ENCODE results near the gene ADAMTSL5. TPM values are rescaled to one million over a fixed set of nuclear protein-coding genes. Genes with fewer than 3 reads are reported as not detected.

Gene ADAMTSL5
- total and polyA plus RNA-seq, 2 of the 13 experiments (the other 11 are each of a cell fraction or from before 2014, with no cell fraction given), result 0.60 to 2.7 TPM

- TF ChIP-seq CBX1 (IDR thresholded peaks at IDR 0.05; ENCODE audit: low read depth), result no peak
Measured at GRCh38 chr19:1455336-1456120, 57.3 kb downstream of the ADAMTSL5 start (continued).

Other genes with a start within 250 kb of the ADAMTSL5 start
- gene CIRBP, start 243.7 kb downstream of the ADAMTSL5 start, total RNA-seq (2016; rRNA removed; fragmentation: Illumina TruSeq; extraction: Trizol), result 133 and 135 TPM in 2 replicates
- 140 and 177 TPM in 2 replicates for gene CIRBP, start 243.7 kb downstream of the ADAMTSL5 start, polyA plus RNA-seq (2011; rRNA removed)
- gene FAM174C, start 237.5 kb downstream of the ADAMTSL5 start, total RNA-seq (2016; rRNA removed; fragmentation: Illumina TruSeq; extraction: Trizol), result 21.9 and 31.3 TPM in 2 replicates
- 19.5 and 21.2 TPM in 2 replicates for gene FAM174C, start 237.5 kb downstream of the ADAMTSL5 start, polyA plus RNA-seq (2011; rRNA removed)
- 4.3 and 9.9 TPM in 2 replicates for gene EFNA2, start 227.1 kb downstream of the ADAMTSL5 start, total RNA-seq (2016; rRNA removed; fragmentation: Illumina TruSeq; extraction: Trizol)
- gene EFNA2, start 227.1 kb downstream of the ADAMTSL5 start, polyA plus RNA-seq (2011; rRNA removed), result 6.0 and 11.1 TPM in 2 replicates
- 41.9 and 66.9 TPM in 2 replicates for gene NDUFS7, start 129.1 kb downstream of the ADAMTSL5 start, total RNA-seq (2016; rRNA removed; fragmentation: Illumina TruSeq; extraction: Trizol)
- 34.3 and 39.2 TPM in 2 replicates for gene NDUFS7, start 129.1 kb downstream of the ADAMTSL5 start, polyA plus RNA-seq (2011; rRNA removed)
- gene GAMT, start 111.5 kb downstream of the ADAMTSL5 start, total RNA-seq (2016; rRNA removed; fragmentation: Illumina TruSeq; extraction: Trizol), result 113 and 124 TPM in 2 replicates
- 115 and 120 TPM in 2 replicates for gene GAMT, start 111.5 kb downstream of the ADAMTSL5 start, polyA plus RNA-seq (2011; rRNA removed)
- 50.5 and 79.2 TPM in 2 replicates for gene DAZAP1, start 105.4 kb downstream of the ADAMTSL5 start, total RNA-seq (2016; rRNA removed; fragmentation: Illumina TruSeq; extraction: Trizol)
- gene DAZAP1, start 105.4 kb downstream of the ADAMTSL5 start, polyA plus RNA-seq (2011; rRNA removed), result 58.7 and 63.3 TPM in 2 replicates
- gene RPS15, start 74.6 kb downstream of the ADAMTSL5 start, total RNA-seq (2016; rRNA removed; fragmentation: Illumina TruSeq; extraction: Trizol), result 695 and 780 TPM in 2 replicates
- 1,411 and 1,504 TPM in 2 replicates for gene RPS15, start 74.6 kb downstream of the ADAMTSL5 start, polyA plus RNA-seq (2011; rRNA removed)
- gene APC2, start 62.9 kb downstream of the ADAMTSL5 start, total RNA-seq (2016; rRNA removed; fragmentation: Illumina TruSeq; extraction: Trizol), result 0.22 TPM in 1 of 2 replicates, not detected in the other
- gene APC2, start 62.9 kb downstream of the ADAMTSL5 start, polyA plus RNA-seq (2011; rRNA removed), result 0.08 and 0.16 TPM in 2 replicates
- 32.3 and 32.4 TPM in 2 replicates for gene C19orf25, start 33.8 kb downstream of the ADAMTSL5 start, total RNA-seq (2016; rRNA removed; fragmentation: Illumina TruSeq; extraction: Trizol)
- gene C19orf25, start 33.8 kb downstream of the ADAMTSL5 start, polyA plus RNA-seq (2011; rRNA removed), result 14.2 and 19.5 TPM in 2 replicates
- 0.52 and 2.0 TPM in 2 replicates for gene PCSK4, start 22.7 kb downstream of the ADAMTSL5 start, total RNA-seq (2016; rRNA removed; fragmentation: Illumina TruSeq; extraction: Trizol)
- 2.7 and 3.1 TPM in 2 replicates for gene PCSK4, start 22.7 kb downstream of the ADAMTSL5 start, polyA plus RNA-seq (2011; rRNA removed)
- gene REEP6, start 21.8 kb downstream of the ADAMTSL5 start, total RNA-seq (2016; rRNA removed; fragmentation: Illumina TruSeq; extraction: Trizol), result 15.6 and 28.8 TPM in 2 replicates
- gene REEP6, start 21.8 kb downstream of the ADAMTSL5 start, polyA plus RNA-seq (2011; rRNA removed), result 10.0 and 17.3 TPM in 2 replicates
- gene PLK5, start 11.1 kb upstream of the ADAMTSL5 start, total RNA-seq (2016; rRNA removed; fragmentation: Illumina TruSeq; extraction: Trizol), result not detected in 2 replicates
- gene PLK5, start 11.1 kb upstream of the ADAMTSL5 start, polyA plus RNA-seq (2011; rRNA removed), result not detected in 2 replicates
- gene MEX3D, start 55.3 kb upstream of the ADAMTSL5 start, total RNA-seq (2016; rRNA removed; fragmentation: Illumina TruSeq; extraction: Trizol), result 10.2 and 17.1 TPM in 2 replicates
- 3.6 and 5.8 TPM in 2 replicates for gene MEX3D, start 55.3 kb upstream of the ADAMTSL5 start, polyA plus RNA-seq (2011; rRNA removed)
- gene MBD3, start 79.8 kb upstream of the ADAMTSL5 start, total RNA-seq (2016; rRNA removed; fragmentation: Illumina TruSeq; extraction: Trizol), result 58.9 and 76.9 TPM in 2 replicates
- 21.2 and 32.4 TPM in 2 replicates for gene MBD3, start 79.8 kb upstream of the ADAMTSL5 start, polyA plus RNA-seq (2011; rRNA removed)
- 214 and 216 TPM in 2 replicates for gene UQCR11, start 92.4 kb upstream of the ADAMTSL5 start, total RNA-seq (2016; rRNA removed; fragmentation: Illumina TruSeq; extraction: Trizol)
- gene UQCR11, start 92.4 kb upstream of the ADAMTSL5 start, polyA plus RNA-seq (2011; rRNA removed), result 111 and 125 TPM in 2 replicates
- gene TCF3, start 139.6 kb upstream of the ADAMTSL5 start, total RNA-seq (2016; rRNA removed; fragmentation: Illumina TruSeq; extraction: Trizol), result 38.0 and 53.2 TPM in 2 replicates
- gene TCF3, start 139.6 kb upstream of the ADAMTSL5 start, polyA plus RNA-seq (2011; rRNA removed), result 51.4 and 52.0 TPM in 2 replicates
- not detected in 2 replicates for gene ONECUT3, start 240.5 kb upstream of the ADAMTSL5 start, total RNA-seq (2016; rRNA removed; fragmentation: Illumina TruSeq; extraction: Trizol)
- gene ONECUT3, start 240.5 kb upstream of the ADAMTSL5 start, polyA plus RNA-seq (2011; rRNA removed), result under 0.01 and 0.01 TPM in 2 replicates

Data from HepG2 (cell line).